Activated CD8-positive, alpha-beta T cell treated with anti-CD3 and anti-CD28 coated beads for 36 hours (primary cell): ENCODE measurements around the gene KIR2DL3. TPM values are rescaled to one million over a fixed set of nuclear protein-coding genes. Genes with fewer than 3 reads are reported as not detected.
"Not testable (repeated sequence)": the region's sequence is repeated elsewhere in the genome, so short reads cannot be mapped to it uniquely, and the experiment has no call there.

Source experiments
- ATAC-seq: fragments of 200-7000 bp; cut with Tn5 transposase; one replicate; pipeline ENCODE4 v1.10.0; 2021; ENCODE audit warnings: mild to moderate bottlenecking, moderate library complexity
- CTCF ChIA-PET: fragments of 350-600 bp; sonication (Branson Sonifier 250); formaldehyde crosslinking; loops from one replicate; lab custom pipeline; 2021; ENCODE audit warnings: antibody characterized with exemption; lab: Charles Lee
- POLR2A ChIA-PET: fragments of 350-600 bp; sonication (Branson Sonifier 250); formaldehyde crosslinking; loops from one replicate; lab custom pipeline; 2021; ENCODE audit warnings: antibody characterized with exemption; lab: Charles Lee
- DNase-seq: peaks from one replicate; pipeline ENCODE4 v3.0.0-alpha.2; 2020
- H3K27ac Mint-ChIP-seq: one replicate; pipeline ENCODE4 v1.8.0; 2021; ENCODE audit warnings: mild to moderate bottlenecking, mixed read lengths
- H3K27me3 Mint-ChIP-seq: one replicate; pipeline ENCODE4 v1.8.0; 2021; ENCODE audit warnings: mixed read lengths
- H3K36me3 Mint-ChIP-seq: one replicate; pipeline ENCODE4 v1.8.0; 2021; ENCODE audit warnings: low read depth, mixed read lengths
- H3K4me1 Mint-ChIP-seq: one replicate; pipeline ENCODE4 v1.8.0; 2021; ENCODE audit warnings: low read depth, mixed read lengths
- H3K4me3 Mint-ChIP-seq: one replicate; pipeline ENCODE4 v1.8.0; 2021; ENCODE audit warnings: mild to moderate bottlenecking, moderate library complexity, mixed read lengths
- H3K9me3 Mint-ChIP-seq: one replicate; pipeline ENCODE4 v1.8.0; 2021; ENCODE audit warnings: mixed read lengths
- CTCF ChIP-seq: fragments of 200-600 bp; IDR thresholded peaks from one replicate; pipeline ENCODE4 v1.8.0; 2022; ENCODE audit warnings: antibody characterized with exemption, mild to moderate bottlenecking
- intact Hi-C: fragments of 100-400 bp; cut with micrococcal nuclease; formaldehyde crosslinking; loops from one replicate; pipeline ENCODE4 v1.10.0; 2022
- total RNA-seq, 2 experiments: library from RNA; stranded (reverse); gene quantifications; one replicate each; pipeline ENCODE4 v1.2.3, GENCODE V29; 2021

Gene KIR2DL3
- total RNA-seq, 2 experiments from 2014 or later, result not detected

GRCh38 chr19:54709212-54709948 lies 28.9 kb upstream of the KIR2DL3 start:
- H3K9me3 Mint-ChIP-seq, result no peaks in the 10 kb centered on the region
- CTCF ChIA-PET, result no interaction called here
- H3K4me3 Mint-ChIP-seq, result no peak overlapping the region
- POLR2A ChIA-PET, result no interaction called here
- H3K27me3 Mint-ChIP-seq, result peaks cover 5% of the 10 kb centered on the region
- no peak for ATAC-seq
- H3K4me1 Mint-ChIP-seq, result peaks cover 8% of the 10 kb centered on the region
- no peak overlapping the region for H3K27ac Mint-ChIP-seq
- intact Hi-C loops, result no loop called here
- no peaks in the 10 kb centered on the region for H3K36me3 Mint-ChIP-seq
- TF ChIP-seq CTCF, result no peak
- no peak for DNase-seq

- CTCF ChIA-PET, H3K27ac Mint-ChIP-seq, intact Hi-C loops: not testable (repeated sequence)
Measured at GRCh38 chr19:54709956-54710355, 28.4 kb upstream of the KIR2DL3 start.

GRCh38 chr19:54724142-54724541 lies 14.2 kb upstream of the KIR2DL3 start, which contains the start of gene KIR3DL3:
Gene KIR3DL3, plus strand, starts transcription at chr19:54724442. Its CDS starts 55 bp downstream, at chr19:54724497.
- CTCF ChIA-PET, result no interaction called here
- POLR2A ChIA-PET, result interaction anchor here (0.6 kb wide), 1 partner anchor 717 kb away, joined by 3 read pairs; no protein-coding TSS in a partner anchor
- no peak for ATAC-seq
- intact Hi-C loops, result no loop called here
- H3K36me3 Mint-ChIP-seq, result no peaks in the 10 kb centered on the region
- peaks cover 5% of the 10 kb centered on the region for H3K27me3 Mint-ChIP-seq
- no peak for DNase-seq
- no peak within 1 kb of the TSS for H3K4me3 Mint-ChIP-seq
- H3K4me1 Mint-ChIP-seq, result no peaks in the 10 kb centered on the region
- H3K9me3 Mint-ChIP-seq, result peaks cover 14% of the 10 kb centered on the region
- H3K27ac Mint-ChIP-seq, result no peak within 1 kb of the TSS
- no peak for TF ChIP-seq CTCF

More at GRCh38 chr19:54709956-54710355, 28.4 kb upstream of the KIR2DL3 start:
- POLR2A ChIA-PET, H3K9me3 Mint-ChIP-seq, H3K36me3 Mint-ChIP-seq, H3K4me3 Mint-ChIP-seq, H3K27me3 Mint-ChIP-seq, ATAC-seq, H3K4me1 Mint-ChIP-seq, DNase-seq: not testable (repeated sequence)

GRCh38 chr19:54724644-54725043 lies 13.7 kb upstream of the KIR2DL3 start:
- intact Hi-C loops, result no loop called here
- no peak overlapping the region for H3K4me3 Mint-ChIP-seq
- H3K36me3 Mint-ChIP-seq, result no peaks in the 10 kb centered on the region
- H3K27me3 Mint-ChIP-seq, result peaks cover 5% of the 10 kb centered on the region
- no peak for TF ChIP-seq CTCF
- H3K4me1 Mint-ChIP-seq, result no peaks in the 10 kb centered on the region
- H3K27ac Mint-ChIP-seq, result no peak overlapping the region
- peaks cover 14% of the 10 kb centered on the region for H3K9me3 Mint-ChIP-seq
- POLR2A ChIA-PET, result no interaction called here
- DNase-seq (no peak), ATAC-seq (no peak)
- CTCF ChIA-PET, result no interaction called here

- intact Hi-C loops, result no loop called here
- peaks cover 5% of the 10 kb centered on the region for H3K27me3 Mint-ChIP-seq
Measured at GRCh38 chr19:54725321-54725720, 13.0 kb upstream of the KIR2DL3 start.

More at GRCh38 chr19:54725321-54725720, 13.0 kb upstream of the KIR2DL3 start:
- ChIA-PET CTCF (no interaction called here), POLR2A (no interaction called here)
- no peak overlapping the region for H3K27ac Mint-ChIP-seq
- ATAC-seq, result no peak
- no peak for DNase-seq
- no peaks in the 10 kb centered on the region for H3K4me1 Mint-ChIP-seq
- no peaks in the 10 kb centered on the region for H3K36me3 Mint-ChIP-seq
- H3K9me3 Mint-ChIP-seq, result peaks cover 14% of the 10 kb centered on the region
- H3K4me3 Mint-ChIP-seq, result no peak overlapping the region
- TF ChIP-seq CTCF, result no peak
